H9 (cell line): ENCODE measurements around the gene IL1RAPL1. TPM values are rescaled to one million over a fixed set of nuclear protein-coding genes. Genes with fewer than 3 reads are reported as not detected.

ENCODE experiments used
- DNase-seq: peaks from one replicate; pipeline ENCODE4 v3.0.0-alpha.2; 2017
- H2AFZ ChIP-seq: one replicate; pipeline ENCODE4 v1.6.1; 2013; ENCODE audit warnings: mild to moderate bottlenecking, low read length, control low read depth, moderate library complexity
- H2AK5ac ChIP-seq: 2 replicates; pipeline ENCODE4 v1.6.1; 2013; ENCODE audit warnings: low read length, control low read depth, mixed read lengths; ENCODE audit not compliant: insufficient read length
- H2BK120ac ChIP-seq: one replicate; pipeline ENCODE4 v1.6.1; 2013; ENCODE audit warnings: low read depth, mild to moderate bottlenecking, low read length, control low read depth, inconsistent platforms; ENCODE audit not compliant: poor library complexity, severe bottlenecking
- H2BK12ac ChIP-seq: 2 replicates; pipeline ENCODE4 v1.6.1; 2013; ENCODE audit warnings: low read length, control low read depth, mixed read lengths, low read depth; ENCODE audit not compliant: insufficient read length
- H2BK15ac ChIP-seq: 2 replicates; pipeline ENCODE4 v1.6.1; 2013; ENCODE audit warnings: low read depth, low read length, control low read depth
- H2BK20ac ChIP-seq: one replicate; pipeline ENCODE4 v1.6.1; 2013; ENCODE audit warnings: low read depth, mild to moderate bottlenecking, low read length, control low read depth, inconsistent platforms; ENCODE audit not compliant: poor library complexity, severe bottlenecking
- H2BK5ac ChIP-seq: 2 replicates; pipeline ENCODE4 v1.6.1; 2013; ENCODE audit warnings: low read length, control low read depth, mixed read lengths; ENCODE audit not compliant: insufficient read length
- H3K14ac ChIP-seq: 2 replicates; pipeline ENCODE4 v1.6.1; 2013; ENCODE audit warnings: low read length, control low read depth; ENCODE audit not compliant: insufficient read depth
- H3K18ac ChIP-seq: 2 replicates; pipeline ENCODE4 v1.6.1; 2013; ENCODE audit warnings: low read depth, mild to moderate bottlenecking, mixed read lengths, low read length, control low read depth; ENCODE audit not compliant: insufficient read length
- H3K23ac ChIP-seq: 2 replicates; pipeline ENCODE4 v1.6.1; 2013; ENCODE audit warnings: low read length, control low read depth, mixed read lengths, low read depth; ENCODE audit not compliant: insufficient read length
- H3K23me2 ChIP-seq: 2 replicates; pipeline ENCODE4 v1.6.1; 2013; ENCODE audit warnings: low read depth, mild to moderate bottlenecking, mixed read lengths, low read length, control low read depth; ENCODE audit not compliant: insufficient read length, poor library complexity, severe bottlenecking
- H3K27ac ChIP-seq: 2 replicates; pipeline ENCODE4 v1.5.1; 2013; ENCODE audit warnings: low read length, control low read depth, mixed read lengths, low read depth; ENCODE audit not compliant: insufficient read length
- H3K27me3 ChIP-seq: 2 replicates; pipeline ENCODE4 v1.6.1; 2013; ENCODE audit warnings: low read length, control low read depth, inconsistent platforms; ENCODE audit not compliant: insufficient read depth
- H3K4ac ChIP-seq: 2 replicates; pipeline ENCODE4 v1.6.1; 2013; ENCODE audit warnings: low read depth, mild to moderate bottlenecking, control low read depth, inconsistent platforms, low read length, moderate library complexity
- H3K4me1 ChIP-seq: 2 replicates; pipeline ENCODE4 v1.6.1; 2013; ENCODE audit warnings: low read length, control low read depth, inconsistent platforms; ENCODE audit not compliant: insufficient read depth
- H3K4me2 ChIP-seq: 2 replicates; pipeline ENCODE4 v1.6.1; 2013; ENCODE audit warnings: low read length, control low read depth, mixed read lengths; ENCODE audit not compliant: insufficient read length, insufficient read depth
- H3K56ac ChIP-seq: 2 replicates; pipeline ENCODE4 v1.6.1; 2013; ENCODE audit warnings: low read depth, mild to moderate bottlenecking, mixed read lengths, low read length, control low read depth; ENCODE audit not compliant: insufficient read length
- H3K79me1 ChIP-seq: 2 replicates; pipeline ENCODE4 v1.6.1; 2013; ENCODE audit warnings: low read depth, mild to moderate bottlenecking, moderate library complexity, low read length, control low read depth, inconsistent platforms; ENCODE audit not compliant: insufficient read depth, poor library complexity, severe bottlenecking
- H3K79me2 ChIP-seq: 2 replicates; pipeline ENCODE4 v1.6.1; 2013; ENCODE audit warnings: low read length, control low read depth, inconsistent platforms; ENCODE audit not compliant: insufficient read depth
- H3K9ac ChIP-seq: 2 replicates; pipeline ENCODE4 v1.6.1; 2013; ENCODE audit warnings: low read length, control low read depth, mixed read lengths; ENCODE audit not compliant: insufficient read length; ENCODE audit errors: extremely low read depth
- H3K9me3 ChIP-seq: one replicate; pipeline ENCODE4 v1.6.1; 2013; ENCODE audit warnings: low read depth, low read length, inconsistent platforms; ENCODE audit not compliant: control insufficient read depth
- H3T11ph ChIP-seq: one replicate; pipeline ENCODE4 v1.6.1; 2013; ENCODE audit warnings: mild to moderate bottlenecking, low read length, control low read depth, inconsistent platforms
- H4K20me1 ChIP-seq: one replicate; pipeline ENCODE4 v1.6.1; 2013; ENCODE audit not compliant: control insufficient read depth, insufficient read length, insufficient read depth
- H4K5ac ChIP-seq: 2 replicates; pipeline ENCODE4 v1.6.1; 2013; ENCODE audit warnings: low read depth, mild to moderate bottlenecking, mixed read lengths, low read length, control low read depth; ENCODE audit not compliant: insufficient read length
- H4K8ac ChIP-seq: replicated peaks from 2 replicates; pipeline ENCODE4 v1.6.1; 2013; ENCODE audit warnings: low read length, control low read depth, mixed read lengths, low read depth; ENCODE audit not compliant: insufficient read length
- H4K91ac ChIP-seq: 2 replicates; pipeline ENCODE4 v1.6.1; 2013; ENCODE audit warnings: low read depth, mild to moderate bottlenecking, moderate library complexity, mixed read lengths, low read length, control low read depth; ENCODE audit not compliant: insufficient read length
- H3K27ac Mint-ChIP-seq, 3 experiments: 2 replicates in 2 of 3; 3 replicates in 1 of 3; pipeline ENCODE4 v1.8.0; 2020 to 2021; ENCODE audit warnings: mixed read lengths in 3 of 3, mild to moderate bottlenecking in 1 of 3, moderate library complexity in 1 of 3
- H3K27me3 Mint-ChIP-seq: 2 replicates; pipeline ENCODE4 v1.8.0; 2021; ENCODE audit warnings: low read depth, mild to moderate bottlenecking, moderate library complexity, mixed read lengths
- H3K36me3 Mint-ChIP-seq, 3 experiments: 2 replicates in 2 of 3; 3 replicates in 1 of 3; pipeline ENCODE4 v1.8.0; 2020 to 2021; ENCODE audit warnings: low read depth in 3 of 3, mixed read lengths in 3 of 3; ENCODE audit not compliant: insufficient read depth in 1 of 3
- H3K4me1 Mint-ChIP-seq, 2 experiments: 2 replicates each; pipeline ENCODE4 v1.8.0; 2020; ENCODE audit warnings: mixed read lengths in 2 of 2
- H3K4me3 Mint-ChIP-seq, 2 experiments: 2 replicates in 1 of 2; 3 replicates in 1 of 2; pipeline ENCODE4 v1.8.0; 2020 to 2021; ENCODE audit warnings: mild to moderate bottlenecking in 2 of 2, mixed read lengths in 2 of 2, moderate library complexity in 1 of 2
- H3K9me3 Mint-ChIP-seq, 2 experiments: 2 replicates in 1 of 2; 3 replicates in 1 of 2; pipeline ENCODE4 v1.8.0; 2020; ENCODE audit warnings: mild to moderate bottlenecking in 2 of 2, mixed read lengths in 2 of 2, moderate library complexity in 1 of 2
- WGBS: extraction: QIAGEN DNeasy Blood & Tissue Kit; methylation state at CpG from one replicate; pipeline ENCODE4 v1.1.7; 2013; ENCODE audit warnings: missing lambda C conversion rate, low lambda C conversion rate, mixed read lengths; ENCODE audit not compliant: insufficient read length; ENCODE audit errors: extremely low coverage; 5-methylcytosine and 5-hydroxymethylcytosine counted together
- total RNA-seq: library from RNA; stranded (reverse); gene quantifications from 2 replicates; pipeline ENCODE4 v1.2.1, GENCODE V29; 2021
- TF ChIP-seq, protein P1 (sequence below): fragments of 200-600 bp; sonication (generic); conservative IDR thresholded peaks from 3 replicates; pipeline ENCODE4 v1.8.0; 2021; ENCODE audit warnings: antibody characterized with exemption, mild to moderate bottlenecking

Gene IL1RAPL1
- total RNA-seq, 1 experiment from 2014 or later = 0.31 TPM

- no peak overlapping the region for H2BK12ac ChIP-seq
- no peak overlapping the region for H4K91ac ChIP-seq
- no peak overlapping the region for H3K56ac ChIP-seq
- WGBS = no CpG with 5 or more reads among the region's 1 CpG
- no peaks in the 10 kb centered on the region for H4K20me1 ChIP-seq
- H3K23ac ChIP-seq = no peak overlapping the region
- H3K23me2 ChIP-seq = no peaks in the 10 kb centered on the region
- no peak overlapping the region for H3T11ph ChIP-seq
- no peak overlapping the region for H4K8ac ChIP-seq
- no peaks in the 10 kb centered on the region for H3K4me1 ChIP-seq
- Mint-ChIP-seq H3K4me3 (no peak overlapping the region), H3K4me1 (peaks cover 18% of the 10 kb centered on the region in 2 experiments), H3K9me3 (peaks cover 3 to 51% of the 10 kb centered on the region in 2 experiments; a peak in 4 of 5 replicates), H3K27me3 (no peaks in the 10 kb centered on the region), H3K27ac (no peak overlapping the region), H3K36me3 (peaks cover 0 to 1% (median 0%) of the 10 kb centered on the region in 3 experiments; a peak in 1 of 7 replicates)
- H2AK5ac ChIP-seq = no peak overlapping the region
- H3K9me3 ChIP-seq = no peaks in the 10 kb centered on the region
- no peak overlapping the region for H3K4ac ChIP-seq
- no peak overlapping the region for H3K18ac ChIP-seq
- H2BK20ac ChIP-seq = no peak overlapping the region
- H2BK120ac ChIP-seq = no peak overlapping the region
- H3K27ac ChIP-seq = no peak overlapping the region
- H3K9ac ChIP-seq = no peak overlapping the region
- TF ChIP-seq, protein P1, sequence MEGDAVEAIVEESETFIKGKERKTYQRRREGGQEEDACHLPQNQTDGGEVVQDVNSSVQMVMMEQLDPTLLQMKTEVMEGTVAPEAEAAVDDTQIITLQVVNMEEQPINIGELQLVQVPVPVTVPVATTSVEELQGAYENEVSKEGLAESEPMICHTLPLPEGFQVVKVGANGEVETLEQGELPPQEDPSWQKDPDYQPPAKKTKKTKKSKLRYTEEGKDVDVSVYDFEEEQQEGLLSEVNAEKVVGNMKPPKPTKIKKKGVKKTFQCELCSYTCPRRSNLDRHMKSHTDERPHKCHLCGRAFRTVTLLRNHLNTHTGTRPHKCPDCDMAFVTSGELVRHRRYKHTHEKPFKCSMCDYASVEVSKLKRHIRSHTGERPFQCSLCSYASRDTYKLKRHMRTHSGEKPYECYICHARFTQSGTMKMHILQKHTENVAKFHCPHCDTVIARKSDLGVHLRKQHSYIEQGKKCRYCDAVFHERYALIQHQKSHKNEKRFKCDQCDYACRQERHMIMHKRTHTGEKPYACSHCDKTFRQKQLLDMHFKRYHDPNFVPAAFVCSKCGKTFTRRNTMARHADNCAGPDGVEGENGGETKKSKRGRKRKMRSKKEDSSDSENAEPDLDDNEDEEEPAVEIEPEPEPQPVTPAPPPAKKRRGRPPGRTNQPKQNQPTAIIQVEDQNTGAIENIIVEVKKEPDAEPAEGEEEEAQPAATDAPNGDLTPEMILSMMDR = no peak
- no peak overlapping the region for H3K4me2 ChIP-seq
- no peak overlapping the region for H2BK15ac ChIP-seq
- H3K27me3 ChIP-seq = no peaks in the 10 kb centered on the region
- H2BK5ac ChIP-seq = no peak overlapping the region
- H4K5ac ChIP-seq = no peak overlapping the region
- H2AFZ ChIP-seq = no peak overlapping the region
- no peak overlapping the region for H3K14ac ChIP-seq
- DNase-seq = no peak
- no peaks in the 10 kb centered on the region for H3K79me2 ChIP-seq
- no peaks in the 10 kb centered on the region for H3K79me1 ChIP-seq
Measured at GRCh38 chrX:28851871-28852270, 264.6 kb downstream of the IL1RAPL1 start.
